ENCODE measurements around the gene SPON1.

DNA sequence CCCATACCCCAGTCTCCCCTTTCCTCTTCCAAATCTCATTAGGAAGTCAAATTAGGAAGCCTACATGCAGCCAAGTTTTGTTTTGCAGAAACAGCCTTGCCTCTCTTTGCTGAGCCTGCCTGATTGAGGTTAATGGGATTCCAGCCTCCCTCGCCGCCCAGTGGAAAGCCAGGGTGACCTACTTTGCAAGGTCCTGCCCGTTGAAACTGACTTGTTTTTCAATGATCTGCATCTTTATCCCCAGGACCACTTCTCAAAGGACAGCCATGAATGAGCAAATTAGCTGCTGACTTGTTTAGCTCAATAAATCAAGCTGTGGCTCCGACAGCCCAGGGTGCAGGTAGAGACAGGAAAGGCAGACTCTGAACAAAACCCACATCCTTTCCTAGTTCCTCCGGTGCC is 286.1 kb downstream of the SPON1 start:
- TF ChIP-seq FOXM1 (IDR thresholded peaks at IDR 0.05; ENCODE audit: borderline replicate concordance) (no peak), L3MBTL2 (conservative IDR thresholded peaks at IDR 0.05) (no peak)
